ENCODE measurements around the gene NOXA1. TPM values are rescaled to one million over a fixed set of nuclear protein-coding genes. Genes with fewer than 3 reads are reported as not detected.

Gene NOXA1
- total and polyA plus RNA-seq, 2 of the 8 experiments (the other 6 are each of a cell fraction or from before 2014, with no cell fraction given) = 0.34 to 0.91 TPM

- 94% methylated on average over 5 of the region's 11 CpGs; no CpG with 5 or more reads in 1 of the 2 experiments for WGBS, 2 experiments (ENCODE audit: extremely low coverage in 1 of 2, insufficient coverage in 1 of 2, insufficient read length in 1 of 2, insufficient replicate concordance in 2 of 2, low coverage in 1 of 2, low lambda C conversion rate in 2 of 2, missing lambda C conversion rate in 1 of 2)
- no peak for FAIRE-seq
- peaks cover 4 to 11% of the 10 kb centered on the region in 2 experiments; a peak in 3 of 4 replicates for H3K9me3 ChIP-seq (ENCODE audit: insufficient read depth in 2 of 2, low read depth in 1 of 2, low read length in 1 of 2)
- H3K36me3 ChIP-seq (ENCODE audit: control insufficient read depth in 2 of 4, insufficient read depth in 4 of 4, low read length in 3 of 4) = no peaks in the 10 kb centered on the region
- H2BK20ac ChIP-seq (ENCODE audit: low read length) = no peak overlapping the region
- no peak for DNase-seq (ENCODE audit: low read depth in 1 of 2, low spot score in 2 of 2)
- H3K18ac ChIP-seq (ENCODE audit: extremely low read depth, low read length) = no peak overlapping the region
- no peak overlapping the region for H2AFZ ChIP-seq (ENCODE audit: low read length)
- H3K27ac ChIP-seq (ENCODE audit: low read depth, low read length) = no peak overlapping the region
- no peaks in the 10 kb centered on the region for H3K79me2 ChIP-seq (ENCODE audit: control insufficient read depth in 1 of 2, insufficient read depth in 2 of 2, low read length in 2 of 2)
- H4K5ac ChIP-seq (ENCODE audit: insufficient read length, low read depth, low read length) = no peak overlapping the region
- no peak overlapping the region for H2BK5ac ChIP-seq (ENCODE audit: low read depth, low read length)
- H3K56ac ChIP-seq (replicated peaks; ENCODE audit: insufficient read length, low read depth, low read length) = no peak overlapping the region
- no peaks in the 10 kb centered on the region for H3K79me1 ChIP-seq (ENCODE audit: low read depth, low read length)
- H3K14ac ChIP-seq (ENCODE audit: insufficient read length) = no peak overlapping the region
- CTCF ChIA-PET (ENCODE audit: partially characterized antibody) = no interaction called here
- POLR2A ChIA-PET (ENCODE audit: partially characterized antibody) = no interaction called here
- no peaks in the 10 kb centered on the region for H4K20me1 ChIP-seq (replicated peaks in 1 of 2; ENCODE audit: control insufficient read depth in 1 of 2, insufficient read depth in 2 of 2, low read length in 2 of 2)
- H3K4me3 ChIP-seq (ENCODE audit: extremely low read depth in 1 of 4, insufficient read depth in 2 of 4, low read depth in 3 of 4, low read length in 4 of 4) = no peak overlapping the region
- no peak overlapping the region for H3K4me2 ChIP-seq (ENCODE audit: insufficient read depth in 1 of 2, low read depth in 2 of 2, low read length in 2 of 2)
- no peak overlapping the region for H2BK15ac ChIP-seq (ENCODE audit: low read length)
- H2AK5ac ChIP-seq (ENCODE audit: low read depth, low read length) = no peak overlapping the region
- no peak overlapping the region for H4K8ac ChIP-seq (ENCODE audit: extremely low read depth, insufficient read depth, low read length)
- no peak overlapping the region for H3K23ac ChIP-seq (ENCODE audit: insufficient read length)
- H2BK120ac ChIP-seq (replicated peaks; ENCODE audit: low read depth, low read length) = no peak overlapping the region
- H3K27me3 ChIP-seq (replicated peaks in 1 of 4; ENCODE audit: control insufficient read depth in 3 of 4, extremely low read depth in 1 of 4, insufficient read depth in 3 of 4, low read length in 3 of 4) = no peaks in the 10 kb centered on the region; a peak in 1 of 7 replicates
- no peaks in the 10 kb centered on the region; a peak in 2 of 7 replicates for H3K4me1 ChIP-seq (replicated peaks in 1 of 4; ENCODE audit: control insufficient read depth in 3 of 4, insufficient read depth in 4 of 4, low read length in 3 of 4)
- no peak overlapping the region for H3K9ac ChIP-seq (replicated peaks in 1 of 4; ENCODE audit: extremely low read depth in 1 of 4, low read depth in 3 of 4, low read length in 3 of 4)
- H4K91ac ChIP-seq (replicated peaks; ENCODE audit: insufficient read length, low read length) = no peak overlapping the region
- no peak overlapping the region for H3K4ac ChIP-seq (replicated peaks; ENCODE audit: insufficient read length, low read depth, low read length)
- H3K23me2 ChIP-seq (ENCODE audit: low read depth, low read length) = no peaks in the 10 kb centered on the region
- H2BK12ac ChIP-seq (ENCODE audit: low read depth, low read length) = no peak overlapping the region
- TF ChIP-seq KDM4A (IDR thresholded peaks at IDR 0.05; ENCODE audit: low read depth, low read length, severe bottlenecking) (no peak), CREB1 (IDR thresholded peaks at IDR 0.05) (no peak), JUND (IDR thresholded peaks at IDR 0.05; ENCODE audit: low read length) (no peak), ZNF274 (IDR thresholded peaks at IDR 0.05; ENCODE audit: borderline replicate concordance, extremely low read depth, low read length) (no peak), CBX5 (IDR thresholded peaks at IDR 0.05; ENCODE audit: low read depth, low read length) (no peak), BCL11A (IDR thresholded peaks at IDR 0.05; ENCODE audit: low read depth in 2 of 2, low read length in 2 of 2) (no peak), RFX5 (IDR thresholded peaks at IDR 0.05; ENCODE audit: borderline replicate concordance, low read depth, low read length) (no peak), CHD2 (IDR thresholded peaks at IDR 0.05; ENCODE audit: low read length) (no peak), SRF (IDR thresholded peaks at IDR 0.05; ENCODE audit: low read depth, low read length) (no peak), SUZ12 (IDR thresholded peaks at IDR 0.05; ENCODE audit: low read length) (no peak), USF2 (IDR thresholded peaks at IDR 0.05; ENCODE audit: low read length) (no peak), SP1 (IDR thresholded peaks at IDR 0.05; ENCODE audit: low read depth, low read length) (no peak), SIX5 (IDR thresholded peaks at IDR 0.05; ENCODE audit: low read depth, low read length) (no peak), POLR2AphosphoS5 (IDR thresholded peaks at IDR 0.05; ENCODE audit: low read depth, low read length) (no peak)
These were observed 53.7 kb downstream of the NOXA1 start for GRCh38 chr9:137476856-137477255.
